ENCODE measurements around the gene HINFP. TPM values are rescaled to one million over a fixed set of nuclear protein-coding genes. Genes with fewer than 3 reads are reported as not detected.

The HINFP gene
- total and polyA plus RNA-seq, 2 of the 4 experiments (the other 2 are of a cell fraction): 9.1 to 15.3 TPM

DNA sequence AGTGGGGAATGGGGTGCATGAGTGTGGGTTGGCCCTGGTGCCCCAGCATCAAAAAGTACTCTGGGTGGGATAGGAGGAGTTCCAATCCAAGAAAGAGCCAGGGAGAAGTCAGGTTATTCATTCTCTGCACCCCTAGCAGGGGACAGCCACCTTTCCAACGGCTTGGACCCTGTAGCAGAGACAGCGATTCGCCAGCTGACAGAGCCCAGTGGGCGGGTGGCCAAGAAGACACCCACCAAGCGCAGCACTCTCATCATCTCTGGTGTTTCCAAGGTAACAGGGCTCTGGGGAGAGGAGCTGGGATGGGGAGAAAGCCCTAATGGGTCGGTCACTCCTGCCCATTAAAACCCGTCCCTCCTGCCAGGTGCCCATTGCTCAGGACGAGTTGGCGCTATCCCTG is 7.7 kb upstream of the HINFP start:
- no peak overlapping the region for H3K18ac ChIP-seq (ENCODE audit: low read depth, low read length)
- POLR2A ChIA-PET (ENCODE audit: unreplicated experiment): no interaction called here
- no peak for DNase-seq
- H3K9me3 ChIP-seq (ENCODE audit: control insufficient read depth, insufficient read depth, low read length): no peaks in the 10 kb centered on the region
- H2AK5ac ChIP-seq (ENCODE audit: low read depth, low read length): no peak overlapping the region
- peaks cover 3% of the 10 kb centered on the region for H3K9me1 ChIP-seq (ENCODE audit: insufficient read depth, low read length)
- H3K4me3 ChIP-seq (ENCODE audit: insufficient read depth, low read depth, low read length): no peak overlapping the region
- peaks cover 36% of the 10 kb centered on the region for H3K36me3 ChIP-seq (ENCODE audit: control insufficient read depth, insufficient read depth, low read length)
- no TSS peak for BruUV-seq (replicated peaks)
- H3K27ac ChIP-seq (ENCODE audit: insufficient read depth, low read length): no peak overlapping the region
- no peak overlapping the region for H2BK15ac ChIP-seq (ENCODE audit: low read depth, low read length)
- H2AFZ ChIP-seq (replicated peaks; ENCODE audit: low read length, poor library complexity): no peak overlapping the region
- dilution Hi-C loops (cut with HindIII; ENCODE audit: low sequenced_read_pairs, unreplicated experiment): no loop called here
- H4K5ac ChIP-seq (ENCODE audit: low read depth, low read length): no peak overlapping the region
- no CpG with 5 or more reads among the region's 9 CpGs for WGBS, 2 experiments (ENCODE audit: extremely low coverage in 2 of 2, insufficient read length in 1 of 2)
- no peak overlapping the region for H3K14ac ChIP-seq (replicated peaks; ENCODE audit: low read depth, low read length)
- no peak for ATAC-seq (ENCODE audit: low read depth)
- in situ Hi-C loops (cut with MboI; ENCODE audit: low sequenced_read_pairs): no loop called here
- no peak overlapping the region for H2BK120ac ChIP-seq (ENCODE audit: low read depth, low read length)
- intact Hi-C loops (cut with micrococcal nuclease): no loop called here
- no peaks in the 10 kb centered on the region; the same call in 1 of the 2 replicates for H3K4me1 ChIP-seq (ENCODE audit: control insufficient read depth, insufficient read depth, low read length)
- H4K8ac ChIP-seq (ENCODE audit: low read depth in 2 of 2, low read length in 2 of 2): no peak overlapping the region
- H3K4ac ChIP-seq (ENCODE audit: low read depth, low read length): no peak overlapping the region
- no peak overlapping the region for H2BK5ac ChIP-seq (ENCODE audit: low read depth, low read length, poor library complexity, severe bottlenecking)
- CTCF ChIA-PET: no interaction called here
- H4K91ac ChIP-seq (ENCODE audit: insufficient read depth, low read depth, low read length): no peak overlapping the region
- no peak overlapping the region for H3K23ac ChIP-seq (ENCODE audit: low read depth, low read length)
- H2AK9ac ChIP-seq (replicated peaks; ENCODE audit: low read depth, low read length, poor library complexity): no peak overlapping the region
- TF ChIP-seq FOS (IDR thresholded peaks at IDR 0.05; ENCODE audit: low read depth, low read length) (no peak), SMC3 (IDR thresholded peaks at IDR 0.05; ENCODE audit: low read depth, low read length) (no peak), CEBPB (IDR thresholded peaks at IDR 0.05; ENCODE audit: low read depth, low read length) (no peak), MXI1 (IDR thresholded peaks at IDR 0.05; ENCODE audit: borderline replicate concordance, low read depth, low read length) (no peak), MAFK (IDR thresholded peaks at IDR 0.05; ENCODE audit: low read depth, low read length) (no peak), BHLHE40 (IDR thresholded peaks at IDR 0.05; ENCODE audit: low read depth, low read length) (no peak), MAZ (IDR thresholded peaks at IDR 0.05; ENCODE audit: borderline replicate concordance, low read depth, low read length) (no peak), CHD1 (IDR thresholded peaks at IDR 0.05; ENCODE audit: low read depth, low read length) (no peak), NFE2L2 (IDR thresholded peaks at IDR 0.05; ENCODE audit: low read depth, low read length) (no peak)
- TF ChIP-seq, protein P1, sequence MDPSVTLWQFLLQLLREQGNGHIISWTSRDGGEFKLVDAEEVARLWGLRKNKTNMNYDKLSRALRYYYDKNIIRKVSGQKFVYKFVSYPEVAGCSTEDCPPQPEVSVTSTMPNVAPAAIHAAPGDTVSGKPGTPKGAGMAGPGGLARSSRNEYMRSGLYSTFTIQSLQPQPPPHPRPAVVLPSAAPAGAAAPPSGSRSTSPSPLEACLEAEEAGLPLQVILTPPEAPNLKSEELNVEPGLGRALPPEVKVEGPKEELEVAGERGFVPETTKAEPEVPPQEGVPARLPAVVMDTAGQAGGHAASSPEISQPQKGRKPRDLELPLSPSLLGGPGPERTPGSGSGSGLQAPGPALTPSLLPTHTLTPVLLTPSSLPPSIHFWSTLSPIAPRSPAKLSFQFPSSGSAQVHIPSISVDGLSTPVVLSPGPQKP (IDR thresholded peaks at IDR 0.05; ENCODE audit: borderline replicate concordance, low read depth, low read length): no peak
- TF ChIP-seq, protein P2, sequence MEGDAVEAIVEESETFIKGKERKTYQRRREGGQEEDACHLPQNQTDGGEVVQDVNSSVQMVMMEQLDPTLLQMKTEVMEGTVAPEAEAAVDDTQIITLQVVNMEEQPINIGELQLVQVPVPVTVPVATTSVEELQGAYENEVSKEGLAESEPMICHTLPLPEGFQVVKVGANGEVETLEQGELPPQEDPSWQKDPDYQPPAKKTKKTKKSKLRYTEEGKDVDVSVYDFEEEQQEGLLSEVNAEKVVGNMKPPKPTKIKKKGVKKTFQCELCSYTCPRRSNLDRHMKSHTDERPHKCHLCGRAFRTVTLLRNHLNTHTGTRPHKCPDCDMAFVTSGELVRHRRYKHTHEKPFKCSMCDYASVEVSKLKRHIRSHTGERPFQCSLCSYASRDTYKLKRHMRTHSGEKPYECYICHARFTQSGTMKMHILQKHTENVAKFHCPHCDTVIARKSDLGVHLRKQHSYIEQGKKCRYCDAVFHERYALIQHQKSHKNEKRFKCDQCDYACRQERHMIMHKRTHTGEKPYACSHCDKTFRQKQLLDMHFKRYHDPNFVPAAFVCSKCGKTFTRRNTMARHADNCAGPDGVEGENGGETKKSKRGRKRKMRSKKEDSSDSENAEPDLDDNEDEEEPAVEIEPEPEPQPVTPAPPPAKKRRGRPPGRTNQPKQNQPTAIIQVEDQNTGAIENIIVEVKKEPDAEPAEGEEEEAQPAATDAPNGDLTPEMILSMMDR (conservative IDR thresholded peaks at IDR 0.05; ENCODE audit: low read depth, low read length): no peak
- TF ChIP-seq, protein P3, sequence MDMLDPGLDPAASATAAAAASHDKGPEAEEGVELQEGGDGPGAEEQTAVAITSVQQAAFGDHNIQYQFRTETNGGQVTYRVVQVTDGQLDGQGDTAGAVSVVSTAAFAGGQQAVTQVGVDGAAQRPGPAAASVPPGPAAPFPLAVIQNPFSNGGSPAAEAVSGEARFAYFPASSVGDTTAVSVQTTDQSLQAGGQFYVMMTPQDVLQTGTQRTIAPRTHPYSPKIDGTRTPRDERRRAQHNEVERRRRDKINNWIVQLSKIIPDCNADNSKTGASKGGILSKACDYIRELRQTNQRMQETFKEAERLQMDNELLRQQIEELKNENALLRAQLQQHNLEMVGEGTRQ (IDR thresholded peaks at IDR 0.05; ENCODE audit: low read depth, low read length): no peak
- H2BK20ac ChIP-seq (ENCODE audit: low read depth, low read length): no peak overlapping the region
- peaks cover 6 to 19% of the 10 kb centered on the region in 2 experiments; a peak in 3 of 4 replicates for H3K79me1 ChIP-seq (ENCODE audit: low read depth in 1 of 2, low read length in 2 of 2)
- no peaks in the 10 kb centered on the region for H3K27me3 ChIP-seq (ENCODE audit: control insufficient read depth, insufficient read depth, low read length)
- no peaks in the 10 kb centered on the region; the same call in 1 of the 2 replicates for H4K20me1 ChIP-seq (ENCODE audit: insufficient read depth, low read length)
- H3K56ac ChIP-seq (ENCODE audit: extremely low read depth, insufficient read depth, low read length): no peak overlapping the region
- H3K4me2 ChIP-seq (ENCODE audit: low read depth, low read length): no peak overlapping the region
- H3K9ac ChIP-seq (ENCODE audit: low read depth, low read length): no peak overlapping the region

Measured in IMR-90 (cell line).